ENCODE measurements around the gene SCGB2B2.

The SCGB2B2 gene

DNA sequence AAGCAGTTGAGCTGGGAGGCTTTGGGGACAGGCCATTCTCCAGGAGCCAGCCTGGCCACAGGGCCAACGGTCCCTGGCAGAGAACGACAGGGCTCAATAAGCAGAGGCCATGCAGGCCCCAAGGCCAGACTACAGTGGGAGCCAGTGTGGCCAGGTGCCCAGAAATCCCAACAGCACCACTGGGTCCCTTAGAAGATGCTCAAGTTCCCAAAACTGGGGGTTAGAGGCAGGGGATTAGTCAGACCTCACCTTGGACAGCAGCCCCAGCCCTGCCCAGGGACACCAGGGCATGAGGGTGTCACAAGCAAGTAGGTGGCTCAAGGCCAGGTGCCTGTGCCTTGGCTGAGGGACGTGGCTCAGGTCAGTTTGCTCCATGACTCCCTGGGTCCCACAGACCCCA, 12.8 kb downstream of the SCGB2B2 start:
- H3K9me2 ChIP-seq (ENCODE audit: low read depth, low read length), result no peaks in the 10 kb centered on the region
- TF ChIP-seq, protein P1, sequence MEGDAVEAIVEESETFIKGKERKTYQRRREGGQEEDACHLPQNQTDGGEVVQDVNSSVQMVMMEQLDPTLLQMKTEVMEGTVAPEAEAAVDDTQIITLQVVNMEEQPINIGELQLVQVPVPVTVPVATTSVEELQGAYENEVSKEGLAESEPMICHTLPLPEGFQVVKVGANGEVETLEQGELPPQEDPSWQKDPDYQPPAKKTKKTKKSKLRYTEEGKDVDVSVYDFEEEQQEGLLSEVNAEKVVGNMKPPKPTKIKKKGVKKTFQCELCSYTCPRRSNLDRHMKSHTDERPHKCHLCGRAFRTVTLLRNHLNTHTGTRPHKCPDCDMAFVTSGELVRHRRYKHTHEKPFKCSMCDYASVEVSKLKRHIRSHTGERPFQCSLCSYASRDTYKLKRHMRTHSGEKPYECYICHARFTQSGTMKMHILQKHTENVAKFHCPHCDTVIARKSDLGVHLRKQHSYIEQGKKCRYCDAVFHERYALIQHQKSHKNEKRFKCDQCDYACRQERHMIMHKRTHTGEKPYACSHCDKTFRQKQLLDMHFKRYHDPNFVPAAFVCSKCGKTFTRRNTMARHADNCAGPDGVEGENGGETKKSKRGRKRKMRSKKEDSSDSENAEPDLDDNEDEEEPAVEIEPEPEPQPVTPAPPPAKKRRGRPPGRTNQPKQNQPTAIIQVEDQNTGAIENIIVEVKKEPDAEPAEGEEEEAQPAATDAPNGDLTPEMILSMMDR (IDR thresholded peaks at IDR 0.05; ENCODE audit: low read length), result no peak
- TF ChIP-seq EZH2 (IDR thresholded peaks at IDR 0.05; ENCODE audit: borderline replicate concordance, low read length), result no peak
- no peak overlapping the region for H3K4me3 ChIP-seq (ENCODE audit: low read depth, low read length, poor library complexity, severe bottlenecking)
- no peaks in the 10 kb centered on the region for H3K36me3 ChIP-seq (ENCODE audit: insufficient read depth, low read length)
- no peaks in the 10 kb centered on the region for H3K27me3 ChIP-seq (ENCODE audit: insufficient read depth, low read length)
- H3K79me2 ChIP-seq (ENCODE audit: insufficient read depth, low read length), result no peaks in the 10 kb centered on the region
- peaks cover 5% of the 10 kb centered on the region for H3K4me1 ChIP-seq (ENCODE audit: insufficient read depth, low read length, severe bottlenecking)
- H4K20me1 ChIP-seq (ENCODE audit: insufficient read depth, low read length), result no peaks in the 10 kb centered on the region
- no peak overlapping the region for H3K9ac ChIP-seq (ENCODE audit: low read length)
- no peaks in the 10 kb centered on the region for H3F3A ChIP-seq (ENCODE audit: insufficient read depth, low read length)
- no peak overlapping the region for H3K4me2 ChIP-seq (ENCODE audit: low read length)
- H3K9me3 ChIP-seq (ENCODE audit: low read length), result no peaks in the 10 kb centered on the region
- H3K27ac ChIP-seq (ENCODE audit: low read depth, low read length, poor library complexity, severe bottlenecking), result no peak overlapping the region
- no peak overlapping the region for H2AFZ ChIP-seq (ENCODE audit: low read length)

DNA sequence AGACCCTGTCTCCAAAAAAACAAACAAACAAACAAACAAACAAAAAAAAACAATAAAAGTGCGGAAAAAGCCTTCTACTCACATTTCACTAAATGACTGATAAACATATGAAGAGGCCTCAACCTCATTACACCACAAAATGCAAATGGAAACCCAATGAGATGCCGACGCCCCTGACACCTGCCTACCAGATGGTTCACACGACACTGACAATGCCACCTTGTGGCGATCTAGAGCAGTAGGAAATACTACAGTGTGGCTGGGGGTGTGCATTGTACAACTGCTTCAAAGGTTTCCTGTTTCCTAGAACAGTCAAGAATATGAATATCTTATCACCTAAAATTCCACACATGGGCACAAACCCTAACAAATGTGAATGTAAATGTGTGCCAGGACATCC, 14.0 kb downstream of the SCGB2B2 start:
- TF ChIP-seq EZH2 (IDR thresholded peaks at IDR 0.05; ENCODE audit: borderline replicate concordance, low read length), result no peak
- TF ChIP-seq, protein P1 (IDR thresholded peaks at IDR 0.05; ENCODE audit: low read length), result peak; percentile 74
- no peaks in the 10 kb centered on the region for H3K79me2 ChIP-seq (ENCODE audit: insufficient read depth, low read length)
- no peaks in the 10 kb centered on the region for H3K9me3 ChIP-seq (ENCODE audit: low read length)
- no peak overlapping the region for H3K27ac ChIP-seq (ENCODE audit: low read depth, low read length, poor library complexity, severe bottlenecking)
- H2AFZ ChIP-seq (ENCODE audit: low read length), result no peak overlapping the region
- peaks cover 5% of the 10 kb centered on the region for H3K4me1 ChIP-seq (ENCODE audit: insufficient read depth, low read length, severe bottlenecking)
- H3K9me2 ChIP-seq (ENCODE audit: low read depth, low read length), result no peaks in the 10 kb centered on the region
- no peak overlapping the region for H3K4me3 ChIP-seq (ENCODE audit: low read depth, low read length, poor library complexity, severe bottlenecking)
- no peaks in the 10 kb centered on the region for H3F3A ChIP-seq (ENCODE audit: insufficient read depth, low read length)
- H3K36me3 ChIP-seq (ENCODE audit: insufficient read depth, low read length), result no peaks in the 10 kb centered on the region
- no peak overlapping the region for H3K9ac ChIP-seq (ENCODE audit: low read length)
- H3K27me3 ChIP-seq (ENCODE audit: insufficient read depth, low read length), result no peaks in the 10 kb centered on the region
- H3K4me2 ChIP-seq (ENCODE audit: low read length), result no peak overlapping the region
- no peaks in the 10 kb centered on the region for H4K20me1 ChIP-seq (ENCODE audit: insufficient read depth, low read length)

DNA sequence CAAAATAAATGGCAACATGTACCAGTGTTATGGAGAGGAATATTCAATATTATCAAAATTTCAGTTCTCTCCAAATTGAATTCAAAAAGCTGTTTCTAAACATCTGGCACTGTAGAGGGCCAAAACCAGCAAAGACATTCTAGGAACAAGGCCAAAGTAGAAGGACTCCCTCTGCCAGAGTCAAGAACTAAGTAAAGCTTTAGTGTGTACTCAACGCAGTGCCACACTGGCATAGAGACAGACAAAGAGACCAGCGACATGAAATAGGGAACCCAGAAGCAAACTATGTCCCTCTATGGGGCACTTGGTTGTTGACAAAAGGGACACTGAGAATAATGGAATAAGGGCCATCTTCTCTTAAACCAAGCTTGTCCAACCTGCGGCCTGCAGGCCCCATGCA, 15.6 kb downstream of the SCGB2B2 start:
- Histone ChIP-seq H3K4me1 (ENCODE audit: insufficient read depth, low read length, severe bottlenecking) (no peaks in the 10 kb centered on the region), H3F3A (ENCODE audit: insufficient read depth, low read length) (no peaks in the 10 kb centered on the region), H3K9ac (ENCODE audit: low read length) (no peak overlapping the region), H3K9me3 (ENCODE audit: low read length) (no peaks in the 10 kb centered on the region), H3K27me3 (ENCODE audit: insufficient read depth, low read length) (no peaks in the 10 kb centered on the region), H3K4me3 (ENCODE audit: low read depth, low read length, poor library complexity, severe bottlenecking) (no peak overlapping the region), H2AFZ (ENCODE audit: low read length) (no peak overlapping the region), H3K79me2 (ENCODE audit: insufficient read depth, low read length) (no peaks in the 10 kb centered on the region), H4K20me1 (ENCODE audit: insufficient read depth, low read length) (no peaks in the 10 kb centered on the region), H3K4me2 (ENCODE audit: low read length) (no peak overlapping the region), H3K9me2 (ENCODE audit: low read depth, low read length) (no peaks in the 10 kb centered on the region), H3K36me3 (ENCODE audit: insufficient read depth, low read length) (no peaks in the 10 kb centered on the region), H3K27ac (ENCODE audit: low read depth, low read length, poor library complexity, severe bottlenecking) (no peak overlapping the region)
- no peak for TF ChIP-seq EZH2 (IDR thresholded peaks at IDR 0.05; ENCODE audit: borderline replicate concordance, low read length)
- TF ChIP-seq, protein P1 (IDR thresholded peaks at IDR 0.05; ENCODE audit: low read length), result no peak
